Amniotic stem cell (primary cell): ENCODE data around the gene STYK1.
"Not testable (repeated sequence)": the region's sequence is repeated elsewhere in the genome, so short reads cannot be mapped to it uniquely, and the experiment has no call there.

Experiments
- DNase-seq: peaks from one replicate; lab custom pipeline; 2025; lab: John Stamatoyannopoulos, UW

STYK1 gene

GRCh38 chr12:10620078-10620779 is 53.6 kb downstream of the STYK1 start:
- no peak for DNase-seq

- DNase-seq: peak; percentile 48
These were observed 55.4 kb downstream of the STYK1 start for GRCh38 chr12:10618338-10618987.

- DNase-seq: no peak
These were observed 56.0 kb downstream of the STYK1 start for GRCh38 chr12:10617863-10618262.

GRCh38 chr12:10615532-10615931 is 58.3 kb downstream of the STYK1 start:
- DNase-seq: no peak

GRCh38 chr12:10614056-10614370 is 59.8 kb downstream of the STYK1 start:
- DNase-seq: no peak

GRCh38 chr12:10613349-10614055 is 60.4 kb downstream of the STYK1 start, which contains the start of gene MAGOHB:
TSS of gene MAGOHB (minus strand) at chr12:10613609. CDS start at chr12:10613532, 77 bp downstream.
- DNase-seq: peak; percentile 96

- no peak for DNase-seq
These were observed 60.9 kb downstream of the STYK1 start for GRCh38 chr12:10612984-10613348.

GRCh38 chr12:10612110-10612509 is 61.7 kb downstream of the STYK1 start:
- DNase-seq: no peak

GRCh38 chr12:10611258-10611657 is 62.6 kb downstream of the STYK1 start:
- DNase-seq: not testable (repeated sequence)

GRCh38 chr12:10610188-10610587 is 63.7 kb downstream of the STYK1 start:
- DNase-seq: no peak

GRCh38 chr12:10607885-10608458 is 65.9 kb downstream of the STYK1 start:
- DNase-seq: no peak

GRCh38 chr12:10601860-10602259 is 72.0 kb downstream of the STYK1 start:
- DNase-seq: no peak

- no peak for DNase-seq
These were observed 72.9 kb downstream of the STYK1 start for GRCh38 chr12:10600988-10601387.

- DNase-seq: no peak
These were observed 78.0 kb downstream of the STYK1 start for GRCh38 chr12:10595881-10596280.

- no peak for DNase-seq
These were observed 82.9 kb downstream of the STYK1 start for GRCh38 chr12:10590966-10591365.

- DNase-seq: no peak
These were observed 89.4 kb downstream of the STYK1 start for GRCh38 chr12:10584415-10584814.

GRCh38 chr12:10582704-10583103 is 91.1 kb downstream of the STYK1 start:
- no peak for DNase-seq

GRCh38 chr12:10582133-10582532 is 91.7 kb downstream of the STYK1 start:
- not testable (repeated sequence) for DNase-seq

- no peak for DNase-seq
These were observed 99.5 kb downstream of the STYK1 start for GRCh38 chr12:10574307-10574706.

- not testable (repeated sequence) for DNase-seq
These were observed 101.8 kb downstream of the STYK1 start for GRCh38 chr12:10572021-10572490.

GRCh38 chr12:10571141-10571540 is 102.7 kb downstream of the STYK1 start:
- no peak for DNase-seq
